Measurements from ENCODE around the gene CSK.

DNA sequence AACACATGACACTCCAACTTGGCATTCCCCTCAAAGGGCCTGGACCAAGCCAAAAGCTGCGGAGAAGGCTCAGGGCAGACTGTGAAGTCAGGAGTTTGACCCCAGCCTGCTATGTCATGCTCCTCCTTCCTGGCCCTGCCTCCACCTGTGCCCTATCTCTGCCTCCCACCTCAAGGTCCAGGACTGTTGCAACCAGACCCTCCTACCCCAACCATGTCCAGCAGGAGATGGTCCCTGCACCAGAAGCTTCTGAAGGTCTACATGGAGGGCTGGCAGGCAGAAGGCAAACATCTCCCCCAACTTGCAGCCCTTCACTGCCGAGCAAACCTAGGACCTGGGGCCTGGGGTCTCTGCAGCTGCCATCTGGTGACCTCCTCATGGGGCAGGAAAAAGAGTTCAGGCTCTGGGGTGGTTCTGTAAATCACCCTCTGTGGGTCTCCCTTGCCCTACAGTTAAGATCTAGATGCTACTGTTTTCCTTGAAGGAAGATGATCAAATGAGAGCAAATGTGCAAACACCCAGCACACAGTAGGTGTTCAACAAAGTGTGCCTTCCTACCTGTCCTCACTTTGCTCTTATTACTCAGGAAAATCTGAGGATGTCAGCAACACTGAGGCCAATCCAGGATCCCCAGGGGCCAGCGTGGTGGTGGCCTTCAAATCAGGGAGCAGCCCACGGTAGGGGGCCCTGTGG is 11.5 kb upstream of the CSK start:
- TF ChIP-seq, protein P1, sequence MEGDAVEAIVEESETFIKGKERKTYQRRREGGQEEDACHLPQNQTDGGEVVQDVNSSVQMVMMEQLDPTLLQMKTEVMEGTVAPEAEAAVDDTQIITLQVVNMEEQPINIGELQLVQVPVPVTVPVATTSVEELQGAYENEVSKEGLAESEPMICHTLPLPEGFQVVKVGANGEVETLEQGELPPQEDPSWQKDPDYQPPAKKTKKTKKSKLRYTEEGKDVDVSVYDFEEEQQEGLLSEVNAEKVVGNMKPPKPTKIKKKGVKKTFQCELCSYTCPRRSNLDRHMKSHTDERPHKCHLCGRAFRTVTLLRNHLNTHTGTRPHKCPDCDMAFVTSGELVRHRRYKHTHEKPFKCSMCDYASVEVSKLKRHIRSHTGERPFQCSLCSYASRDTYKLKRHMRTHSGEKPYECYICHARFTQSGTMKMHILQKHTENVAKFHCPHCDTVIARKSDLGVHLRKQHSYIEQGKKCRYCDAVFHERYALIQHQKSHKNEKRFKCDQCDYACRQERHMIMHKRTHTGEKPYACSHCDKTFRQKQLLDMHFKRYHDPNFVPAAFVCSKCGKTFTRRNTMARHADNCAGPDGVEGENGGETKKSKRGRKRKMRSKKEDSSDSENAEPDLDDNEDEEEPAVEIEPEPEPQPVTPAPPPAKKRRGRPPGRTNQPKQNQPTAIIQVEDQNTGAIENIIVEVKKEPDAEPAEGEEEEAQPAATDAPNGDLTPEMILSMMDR (conservative IDR thresholded peaks at IDR 0.05; ENCODE audit: low read depth in 2 of 2): no peak
- TF ChIP-seq CREB1 (CRISPR knock-in tag; IDR thresholded peaks at IDR 0.05; ENCODE audit: low read depth) (no peak), JUNB (IDR thresholded peaks at IDR 0.05; ENCODE audit: unreplicated experiment) (no peak), EZH2phosphoT487 (IDR thresholded peaks at IDR 0.05; ENCODE audit: unreplicated experiment) (no peak), NANOG (IDR thresholded peaks at IDR 0.05; ENCODE audit: borderline replicate concordance) (no peak), EZH2 (IDR thresholded peaks at IDR 0.05; ENCODE audit: low read depth, unreplicated experiment) (no peak)
- TF ChIP-seq, protein P2, sequence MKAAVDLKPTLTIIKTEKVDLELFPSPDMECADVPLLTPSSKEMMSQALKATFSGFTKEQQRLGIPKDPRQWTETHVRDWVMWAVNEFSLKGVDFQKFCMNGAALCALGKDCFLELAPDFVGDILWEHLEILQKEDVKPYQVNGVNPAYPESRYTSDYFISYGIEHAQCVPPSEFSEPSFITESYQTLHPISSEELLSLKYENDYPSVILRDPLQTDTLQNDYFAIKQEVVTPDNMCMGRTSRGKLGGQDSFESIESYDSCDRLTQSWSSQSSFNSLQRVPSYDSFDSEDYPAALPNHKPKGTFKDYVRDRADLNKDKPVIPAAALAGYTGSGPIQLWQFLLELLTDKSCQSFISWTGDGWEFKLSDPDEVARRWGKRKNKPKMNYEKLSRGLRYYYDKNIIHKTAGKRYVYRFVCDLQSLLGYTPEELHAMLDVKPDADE (IDR thresholded peaks at IDR 0.05): no peak

Measured in GM23338 (cell line).